DND-41 (cell line): ENCODE data around the gene PTPRE.

Source experiments
- ATAC-seq: fragments of 200-7000 bp; cut with Tn5 transposase; 3 replicates; pipeline ENCODE4 v1.9.1; 2021; ENCODE audit warnings: low read depth; ENCODE audit not compliant: insufficient read depth
- DNase-seq: peaks from one replicate; pipeline ENCODE4 v3.0.0-alpha.2; 2020
- H2AFZ ChIP-seq: 2 replicates; pipeline ENCODE4 v1.6.0; 2012; ENCODE audit warnings: low read depth, low read length
- H3K27ac ChIP-seq: 2 replicates; pipeline ENCODE4 v1.5.1; 2012; ENCODE audit warnings: low read length, inconsistent platforms
- H3K27me3 ChIP-seq: fragments of 200-600 bp; sonication (generic); 2 replicates; pipeline ENCODE4 v1.6.0; 2012; ENCODE audit warnings: low read length, mild to moderate bottlenecking, inconsistent platforms; ENCODE audit not compliant: insufficient read depth, poor library complexity
- H3K36me3 ChIP-seq: 2 replicates; pipeline ENCODE4 v1.5.1; 2012; ENCODE audit warnings: low read length, inconsistent platforms; ENCODE audit not compliant: insufficient read depth
- H3K4me1 ChIP-seq: 2 replicates; pipeline ENCODE4 v1.5.1; 2012; ENCODE audit warnings: mild to moderate bottlenecking, low read length; ENCODE audit not compliant: insufficient read depth
- H3K4me2 ChIP-seq: 2 replicates; pipeline ENCODE4 v1.6.0; 2012; ENCODE audit warnings: mild to moderate bottlenecking, moderate library complexity, low read length, inconsistent platforms; ENCODE audit not compliant: insufficient read depth
- H3K4me3 ChIP-seq, 2 experiments: fragments of 200-600 bp in 1 of 2; shearing (Covaris generic) in 1 of 2; 2 replicates each; pipeline ENCODE4 v1.5.1; 2012 to 2016; ENCODE audit warnings: inconsistent platforms in 2 of 2, low read length in 2 of 2, mild to moderate bottlenecking in 2 of 2, low read depth in 1 of 2, moderate library complexity in 1 of 2
- H3K79me2 ChIP-seq: 2 replicates; pipeline ENCODE4 v1.6.0; 2012; ENCODE audit warnings: low read length, inconsistent platforms; ENCODE audit not compliant: insufficient read depth
- H3K9ac ChIP-seq: 2 replicates; pipeline ENCODE4 v1.6.0; 2012; ENCODE audit warnings: low read depth, mild to moderate bottlenecking, inconsistent platforms, low read length, moderate library complexity
- H3K9me3 ChIP-seq: 2 replicates; pipeline ENCODE4 v1.5.1; 2012; ENCODE audit warnings: low read length, moderate library complexity, mild to moderate bottlenecking, inconsistent platforms; ENCODE audit not compliant: insufficient read depth, severe bottlenecking
- H4K20me1 ChIP-seq: 2 replicates; pipeline ENCODE4 v1.6.0; 2012; ENCODE audit warnings: low read length; ENCODE audit not compliant: insufficient read depth
- CTCF ChIP-seq: IDR thresholded peaks from 2 replicates; pipeline ENCODE4 v1.5.1; 2012; ENCODE audit warnings: borderline replicate concordance, low read length, moderate library complexity, mild to moderate bottlenecking; ENCODE audit not compliant: poor library complexity, severe bottlenecking; ENCODE audit errors: extremely low read depth
- EZH2 ChIP-seq: IDR thresholded peaks from 3 replicates; pipeline ENCODE4 v1.6.1; 2012; ENCODE audit warnings: borderline replicate concordance, low read depth, mild to moderate bottlenecking, moderate library complexity, low read length, inconsistent platforms; ENCODE audit not compliant: severe bottlenecking

PTPRE gene

GRCh38 chr10:127990846-127991542 lies 84.1 kb downstream of the PTPRE start:
- H2AFZ ChIP-seq = no peak overlapping the region
- H3K4me3 ChIP-seq = no peak overlapping the region
- DNase-seq = no peak
- no peaks in the 10 kb centered on the region for H4K20me1 ChIP-seq
- H3K79me2 ChIP-seq = no peaks in the 10 kb centered on the region
- H3K27ac ChIP-seq = no peak overlapping the region
- ATAC-seq = no peak
- H3K36me3 ChIP-seq = no peaks in the 10 kb centered on the region
- H3K27me3 ChIP-seq = peaks cover 3% of the 10 kb centered on the region
- no peak overlapping the region for H3K9ac ChIP-seq
- no peaks in the 10 kb centered on the region for H3K4me1 ChIP-seq
- H3K4me2 ChIP-seq = no peak overlapping the region
- no peak for TF ChIP-seq EZH2
- TF ChIP-seq CTCF = no peak
- H3K9me3 ChIP-seq = no peaks in the 10 kb centered on the region

GRCh38 chr10:127991543-127992255 lies 84.8 kb downstream of the PTPRE start:
- Histone ChIP-seq H3K4me2 (no peak overlapping the region), H3K9me3 (no peaks in the 10 kb centered on the region), H3K4me1 (no peaks in the 10 kb centered on the region), H4K20me1 (no peaks in the 10 kb centered on the region), H3K27me3 (peaks cover 3% of the 10 kb centered on the region), H3K79me2 (no peaks in the 10 kb centered on the region), H3K9ac (no peak overlapping the region), H3K27ac (no peak overlapping the region), H3K36me3 (no peaks in the 10 kb centered on the region), H3K4me3 (no peak overlapping the region), H2AFZ (no peak overlapping the region)
- ATAC-seq (no peak), DNase-seq (no peak)
- TF ChIP-seq CTCF (no peak), EZH2 (no peak)

- Histone ChIP-seq H3K9ac (no peak overlapping the region), H3K4me3 (no peak overlapping the region), H2AFZ (no peak overlapping the region), H3K36me3 (no peaks in the 10 kb centered on the region), H3K79me2 (no peaks in the 10 kb centered on the region), H3K27me3 (peaks cover 8% of the 10 kb centered on the region), H3K9me3 (no peaks in the 10 kb centered on the region), H3K4me1 (no peaks in the 10 kb centered on the region), H3K4me2 (no peak overlapping the region), H3K27ac (no peak overlapping the region), H4K20me1 (no peaks in the 10 kb centered on the region)
- no peak for ATAC-seq
- TF ChIP-seq CTCF (no peak), EZH2 (no peak)
- no peak for DNase-seq
Observed at GRCh38 chr10:127992376-127992775, 85.5 kb downstream of the PTPRE start.
